NCI-H1048 (cell line): ENCODE results near the gene PDE3B.
"Not testable (repeated sequence)": the region's sequence is repeated elsewhere in the genome, so short reads cannot be mapped to it uniquely, and the experiment has no call there.

ENCODE experiments used
- DNase-seq: peaks from one replicate; lab custom pipeline; 2025; lab: John Stamatoyannopoulos, UW

The PDE3B gene

GRCh38 chr11:14641801-14642200 lies 1.8 kb upstream of the PDE3B start:
- no peak for DNase-seq

GRCh38 chr11:14642453-14642852 lies 1.2 kb upstream of the PDE3B start:
- DNase-seq: no peak

DNA sequence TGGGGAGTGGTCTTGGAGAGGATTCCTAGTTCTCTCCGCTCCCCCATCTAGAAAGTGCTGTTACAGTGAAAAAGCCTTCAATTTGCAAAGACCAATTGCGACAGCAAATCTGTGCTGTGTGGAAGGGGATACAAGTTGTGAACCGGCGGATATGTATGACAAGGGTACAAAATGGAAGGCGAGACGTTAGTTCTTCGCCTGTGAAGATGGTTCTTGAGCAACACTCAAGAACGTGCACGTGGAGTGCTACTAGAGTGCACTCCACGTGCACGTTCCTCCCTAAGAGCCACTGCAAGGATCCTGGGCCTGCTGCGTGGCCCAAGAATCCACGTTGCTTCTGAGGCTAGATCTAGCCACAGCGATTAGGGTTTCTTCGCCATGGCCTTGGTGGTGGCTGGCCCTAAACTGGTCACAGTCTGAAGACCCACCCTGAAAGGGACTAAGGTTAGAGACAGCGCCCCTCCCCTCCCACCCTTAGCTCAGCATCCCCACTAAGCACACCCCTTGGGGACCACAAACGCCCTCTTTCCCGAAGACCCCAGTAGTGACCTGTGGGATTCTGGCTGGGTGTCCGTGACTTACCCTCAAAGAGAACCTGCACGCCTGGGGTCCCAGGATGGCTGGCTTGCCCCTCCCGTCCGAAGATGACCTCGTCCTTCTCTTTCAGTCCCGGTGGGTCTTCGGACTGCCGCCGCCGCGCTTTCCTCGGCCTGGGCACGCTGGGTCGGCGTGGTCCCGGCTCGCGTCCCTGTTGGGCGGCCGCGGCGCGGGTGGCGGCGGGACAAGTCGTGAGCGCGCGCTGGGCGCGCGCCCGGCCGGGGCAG lies 519 bp upstream of the PDE3B start:
- no peak for DNase-seq

DNA sequence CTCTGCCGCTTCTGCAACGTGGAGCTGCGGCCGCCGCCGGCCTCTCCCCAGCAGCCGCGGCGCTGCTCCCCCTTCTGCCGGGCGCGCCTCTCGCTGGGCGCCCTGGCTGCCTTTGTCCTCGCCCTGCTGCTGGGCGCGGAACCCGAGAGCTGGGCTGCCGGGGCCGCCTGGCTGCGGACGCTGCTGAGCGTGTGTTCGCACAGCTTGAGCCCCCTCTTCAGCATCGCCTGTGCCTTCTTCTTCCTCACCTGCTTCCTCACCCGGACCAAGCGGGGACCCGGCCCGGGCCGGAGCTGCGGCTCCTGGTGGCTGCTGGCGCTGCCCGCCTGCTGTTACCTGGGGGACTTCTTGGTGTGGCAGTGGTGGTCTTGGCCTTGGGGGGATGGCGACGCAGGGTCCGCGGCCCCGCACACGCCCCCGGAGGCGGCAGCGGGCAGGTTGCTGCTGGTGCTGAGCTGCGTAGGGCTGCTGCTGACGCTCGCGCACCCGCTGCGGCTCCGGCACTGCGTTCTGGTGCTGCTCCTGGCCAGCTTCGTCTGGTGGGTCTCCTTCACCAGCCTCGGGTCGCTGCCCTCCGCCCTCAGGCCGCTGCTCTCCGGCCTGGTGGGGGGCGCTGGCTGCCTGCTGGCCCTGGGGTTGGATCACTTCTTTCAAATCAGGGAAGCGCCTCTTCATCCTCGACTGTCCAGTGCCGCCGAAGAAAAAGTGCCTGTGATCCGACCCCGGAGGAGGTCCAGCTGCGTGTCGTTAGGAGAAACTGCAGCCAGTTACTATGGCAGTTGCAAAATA lies 816 bp downstream of the PDE3B start:
- DNase-seq: no peak

- DNase-seq: no peak
Measured at GRCh38 chr11:14645015-14645912, 1.7 kb downstream of the PDE3B start.

DNA sequence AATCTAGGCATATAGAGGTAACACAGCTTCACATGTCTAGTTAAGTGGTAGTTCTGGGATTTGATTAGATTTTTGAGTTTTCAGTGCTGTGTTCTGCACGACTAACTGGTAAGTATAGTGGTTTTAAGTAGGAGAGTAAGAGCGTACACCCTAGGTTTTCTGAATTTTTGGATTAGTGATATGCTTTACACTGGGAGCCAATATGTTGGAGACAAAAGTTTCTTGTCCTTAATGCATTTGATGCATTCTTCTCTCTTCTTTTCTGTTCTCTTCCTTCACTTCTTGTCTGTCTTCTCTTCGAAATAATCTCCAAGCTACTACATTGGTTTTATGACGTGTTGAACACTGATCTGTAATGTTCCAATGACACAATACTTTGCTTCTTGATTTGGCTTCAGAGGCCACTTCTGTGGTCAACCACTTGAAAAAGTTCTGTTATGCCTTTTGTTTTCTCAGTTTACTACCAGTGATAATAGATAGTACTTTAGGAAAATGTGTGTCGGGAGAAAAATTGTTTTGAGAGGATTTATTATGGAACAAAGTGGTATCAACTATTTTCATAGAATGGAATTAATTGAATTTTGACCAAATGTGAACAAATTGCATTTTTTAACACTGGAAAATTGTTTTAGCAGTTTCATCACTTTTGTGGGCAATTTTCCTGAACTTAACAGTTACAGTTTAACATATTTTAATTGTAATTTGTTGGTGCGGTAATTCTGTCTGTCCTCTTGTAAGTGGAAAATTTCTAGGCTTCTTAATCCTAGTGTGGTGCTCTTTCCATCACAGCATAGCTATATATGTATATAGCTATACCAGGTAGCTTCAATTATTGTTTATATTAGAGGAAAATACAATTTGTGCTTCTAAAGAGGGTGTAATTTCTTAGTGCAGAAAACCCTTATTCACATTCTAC lies 2.6 kb downstream of the PDE3B start:
- DNase-seq: no peak

- no peak for DNase-seq
Measured at GRCh38 chr11:14650064-14650463, 6.5 kb downstream of the PDE3B start.

- DNase-seq: no peak
Measured at GRCh38 chr11:14653090-14653489, 9.5 kb downstream of the PDE3B start.

DNA sequence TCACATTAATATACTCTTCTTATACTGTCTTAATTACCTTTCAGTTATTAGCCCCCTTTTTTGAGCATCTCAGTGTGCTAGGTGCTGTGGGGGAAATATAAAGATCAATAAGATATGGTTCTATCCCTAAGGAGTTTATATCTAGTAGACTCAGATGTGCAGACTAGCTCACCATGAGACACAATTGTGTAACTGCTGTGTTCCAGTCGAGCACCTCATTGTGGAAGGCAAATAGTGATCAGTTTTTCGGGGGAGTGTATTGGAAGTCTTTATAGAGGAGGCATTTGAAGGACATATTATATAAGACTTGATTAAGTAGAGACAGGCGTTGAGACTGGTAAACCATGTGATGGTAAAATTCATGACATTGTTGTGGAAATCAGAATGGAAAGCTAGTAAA lies 11.8 kb downstream of the PDE3B start:
- no peak for DNase-seq

GRCh38 chr11:14656536-14657457 lies 13.2 kb downstream of the PDE3B start:
- no peak for DNase-seq

DNA sequence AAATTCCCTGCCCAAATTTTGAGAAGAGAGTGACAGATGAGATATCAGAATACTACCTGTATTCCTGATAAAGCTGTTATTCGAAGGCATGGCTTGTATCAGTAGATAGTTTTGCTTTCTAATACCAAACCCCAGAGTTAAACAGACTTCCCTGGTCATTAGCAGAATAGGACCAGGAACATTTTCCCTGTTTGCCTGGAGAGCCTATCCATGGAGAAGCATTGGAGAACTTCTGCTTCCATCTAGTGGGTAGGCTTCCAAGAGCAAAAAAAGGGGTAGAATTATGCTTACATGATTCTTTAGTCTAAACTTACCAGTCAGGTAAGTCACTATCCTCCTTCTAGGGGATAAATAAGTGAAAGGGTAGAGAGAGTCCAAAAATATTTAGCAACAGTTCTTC lies 14.2 kb downstream of the PDE3B start:
- no peak for DNase-seq

DNA sequence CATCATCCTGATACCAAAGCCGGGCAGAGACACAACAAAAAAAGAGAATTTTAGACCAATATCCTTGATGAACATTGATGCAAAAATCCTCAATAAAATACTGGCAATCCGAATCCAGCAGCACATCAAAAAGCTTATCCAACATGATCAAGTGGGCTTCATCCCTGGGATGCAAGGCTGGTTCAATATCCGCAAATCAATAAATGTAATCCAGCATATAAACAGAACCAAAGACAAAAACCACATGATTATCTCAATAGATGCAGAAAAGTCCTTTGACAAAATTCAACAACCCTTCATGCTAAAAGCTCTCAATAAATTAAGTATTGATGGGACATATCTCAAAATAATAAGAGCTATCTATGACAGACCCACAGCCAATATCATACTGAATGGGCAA lies 21.3 kb downstream of the PDE3B start:
- DNase-seq: not testable (repeated sequence)

DNA sequence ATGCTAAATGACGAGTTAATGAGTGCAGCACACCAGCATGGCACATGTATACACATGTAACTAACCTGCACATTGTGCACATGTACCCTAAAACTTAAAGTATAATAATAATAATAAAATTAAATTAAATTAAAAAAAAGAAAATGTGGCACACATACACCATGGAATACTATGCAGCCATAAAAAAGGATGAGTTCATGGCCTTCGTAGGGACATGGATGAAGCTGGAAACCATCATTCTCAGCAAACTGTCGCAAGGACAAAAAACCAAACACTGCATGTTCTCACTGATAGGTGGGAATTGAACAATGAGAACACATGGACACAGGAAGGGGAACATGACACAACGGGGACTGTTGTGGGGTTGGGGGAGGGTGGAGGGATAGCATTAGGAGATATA lies 23.7 kb downstream of the PDE3B start:
- DNase-seq: not testable (repeated sequence)

DNA sequence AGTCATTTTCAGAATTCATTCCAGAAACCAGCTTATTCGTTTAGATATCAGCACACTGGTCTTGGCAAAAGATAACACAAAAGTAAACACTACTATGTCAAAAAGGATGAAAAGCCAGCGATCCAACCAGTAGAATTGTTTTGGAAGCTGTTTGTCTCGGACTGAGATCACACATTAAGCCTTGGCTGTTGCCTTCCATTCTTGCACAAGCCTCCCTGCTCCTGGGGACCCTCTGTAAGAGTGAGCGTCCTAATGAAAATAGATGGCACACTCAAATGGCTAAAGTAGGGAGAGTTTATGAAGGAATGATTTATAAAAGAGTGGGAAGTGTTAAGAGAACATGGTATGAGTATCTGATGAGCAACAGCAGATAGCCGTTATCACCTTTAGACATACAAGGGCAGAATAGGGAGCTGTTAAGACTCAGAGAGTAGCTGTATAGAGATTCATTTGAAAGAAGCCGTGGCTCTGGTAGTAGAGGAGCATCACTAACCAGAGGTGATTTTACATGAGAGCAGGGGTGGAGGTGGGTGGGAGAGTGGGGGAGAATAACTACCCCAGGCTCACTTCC lies 25.2 kb downstream of the PDE3B start:
- no peak for DNase-seq

GRCh38 chr11:14669499-14669898 lies 25.9 kb downstream of the PDE3B start:
- DNase-seq: no peak

GRCh38 chr11:14669958-14670357 lies 26.4 kb downstream of the PDE3B start:
- no peak for DNase-seq

- DNase-seq: no peak
Measured at GRCh38 chr11:14672635-14673034, 29.0 kb downstream of the PDE3B start.

DNA sequence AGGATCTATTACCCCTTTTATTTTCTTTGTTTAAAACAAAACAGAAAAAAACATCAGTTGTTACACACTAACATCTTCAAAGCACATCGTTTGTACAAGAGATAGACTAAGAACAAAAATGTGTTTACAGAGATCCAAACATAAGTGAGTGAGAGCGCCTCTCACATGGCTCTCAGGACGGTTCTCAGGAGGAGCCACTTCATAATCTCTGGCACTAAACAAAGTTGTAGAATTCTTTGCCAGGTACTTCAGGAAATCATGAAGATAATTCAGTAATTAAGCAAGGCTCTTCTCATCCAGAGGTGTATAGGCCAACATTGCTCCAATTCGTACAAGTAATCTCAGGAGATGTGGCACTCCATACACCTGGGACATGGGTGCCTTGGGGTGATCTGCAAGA lies 29.8 kb downstream of the PDE3B start:
- no peak for DNase-seq

DNA sequence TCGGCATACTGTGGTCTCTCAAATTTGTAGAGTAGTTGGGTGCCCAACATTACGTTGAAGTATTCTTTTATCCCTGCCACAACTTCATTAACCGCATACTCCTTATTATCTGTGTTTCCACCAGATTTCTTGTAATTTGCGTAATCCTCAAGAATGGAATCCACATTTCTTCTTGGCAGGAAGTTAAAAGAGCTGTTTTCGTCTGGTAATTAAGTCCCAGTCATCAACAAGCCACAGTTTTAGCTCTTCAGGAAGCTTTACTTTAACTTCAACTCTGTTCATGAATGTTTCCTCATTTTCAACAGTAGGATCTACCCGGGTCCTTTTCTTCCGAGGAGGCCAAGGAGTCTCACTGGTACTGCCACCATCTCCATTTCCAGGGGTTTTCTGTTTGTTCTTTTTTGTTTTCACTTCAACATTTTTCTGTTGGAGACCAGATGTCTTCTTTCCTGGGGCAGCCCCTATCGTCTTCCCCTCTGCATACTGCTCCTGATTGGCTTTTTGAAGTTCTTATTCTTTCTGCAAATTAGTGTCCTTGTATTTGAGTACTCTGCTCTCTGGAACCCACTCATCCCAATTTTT lies 30.3 kb downstream of the PDE3B start:
- DNase-seq: no peak
